Measurements from ENCODE around the gene UNC5B. TPM values are rescaled to one million over a fixed set of nuclear protein-coding genes. Genes with fewer than 3 reads are reported as not detected.

Gene UNC5B
- total and polyA plus RNA-seq, 12 donors, result 2.0 to 27.0 (median 8.8) TPM

- intact Hi-C loops (cut with DNase I), result no loop called here
- no peak overlapping the region for H3K27ac ChIP-seq
- H3K36me3 ChIP-seq (replicated peaks in 1 of 2), result no peaks in the 10 kb centered on the region
- no peaks in the 10 kb centered on the region for H3K27me3 ChIP-seq
- H3K4me3 ChIP-seq, result no peak overlapping the region
- 69 to 84% (median 81%) methylated on average over 6 of the region's 6 CpGs for WGBS, 4 donors
- H3K4me1 ChIP-seq (replicated peaks in 1 of 2), result peaks cover 0 to 45% of the 10 kb centered on the region in 2 donors
- H3K9me3 ChIP-seq (replicated peaks in 1 of 3), result no peaks in the 10 kb centered on the region
- no peak for DNase-seq
- no peak for TF ChIP-seq CTCF (IDR thresholded peaks at IDR 0.05)
Measured at GRCh38 chr10:71248210-71248609, 35.8 kb downstream of the UNC5B start.

GRCh38 chr10:71249996-71250395 is 37.6 kb downstream of the UNC5B start:
- intact Hi-C loops (cut with DNase I), result no loop called here
- H3K4me1 ChIP-seq (replicated peaks in 1 of 2), result peaks cover 0 to 31% of the 10 kb centered on the region in 2 donors
- no peak overlapping the region for H3K27ac ChIP-seq
- TF ChIP-seq CTCF (IDR thresholded peaks at IDR 0.05) (no peak), POLR2A (IDR thresholded peaks at IDR 0.05) (no peak)
- H3K27me3 ChIP-seq, result no peaks in the 10 kb centered on the region
- 80 to 91% (median 90%) methylated on average over 5 to 7 of the region's 7 CpGs; no CpG with 5 or more reads in 1 of the 4 donors for WGBS, 4 donors
- DNase-seq, result no peak
- H3K36me3 ChIP-seq (replicated peaks in 1 of 2), result no peaks in the 10 kb centered on the region
- no peaks in the 10 kb centered on the region for H3K9me3 ChIP-seq (replicated peaks in 1 of 3)
- no peak overlapping the region for H3K4me3 ChIP-seq

- Histone ChIP-seq H3K4me1 (replicated peaks in 1 of 2) (peaks cover 0 to 31% of the 10 kb centered on the region in 2 donors), H3K27ac (no peak overlapping the region), H3K36me3 (replicated peaks in 1 of 2) (no peaks in the 10 kb centered on the region), H3K4me3 (no peak overlapping the region), H3K9me3 (replicated peaks in 1 of 3) (no peaks in the 10 kb centered on the region), H3K27me3 (no peaks in the 10 kb centered on the region)
- no peak for DNase-seq
- intact Hi-C loops (cut with DNase I), result no loop called here
- TF ChIP-seq CTCF (IDR thresholded peaks at IDR 0.05), result no peak
- TF ChIP-seq POLR2A (IDR thresholded peaks at IDR 0.05), result no peak
- WGBS, 4 donors, result 78 to 89% (median 80%) methylated on average over 2 to 3 of the region's 3 CpGs
Measured at GRCh38 chr10:71250405-71250804, 38.0 kb downstream of the UNC5B start.

- Histone ChIP-seq H3K36me3 (replicated peaks in 1 of 2) (no peaks in the 10 kb centered on the region), H3K27ac (no peak overlapping the region), H3K4me1 (replicated peaks in 1 of 2) (peaks cover 0 to 31% of the 10 kb centered on the region in 2 donors), H3K9me3 (replicated peaks in 1 of 3) (no peaks in the 10 kb centered on the region), H3K27me3 (no peaks in the 10 kb centered on the region), H3K4me3 (no peak overlapping the region)
- no peak for DNase-seq
- TF ChIP-seq POLR2A (IDR thresholded peaks at IDR 0.05), result no peak
- 96 to 100% (median 98%) methylated on average over 1 of the region's 1 CpG for WGBS, 4 donors
- intact Hi-C loops (cut with DNase I), result no loop called here
Measured at GRCh38 chr10:71250842-71251241, 38.5 kb downstream of the UNC5B start.

DNA sequence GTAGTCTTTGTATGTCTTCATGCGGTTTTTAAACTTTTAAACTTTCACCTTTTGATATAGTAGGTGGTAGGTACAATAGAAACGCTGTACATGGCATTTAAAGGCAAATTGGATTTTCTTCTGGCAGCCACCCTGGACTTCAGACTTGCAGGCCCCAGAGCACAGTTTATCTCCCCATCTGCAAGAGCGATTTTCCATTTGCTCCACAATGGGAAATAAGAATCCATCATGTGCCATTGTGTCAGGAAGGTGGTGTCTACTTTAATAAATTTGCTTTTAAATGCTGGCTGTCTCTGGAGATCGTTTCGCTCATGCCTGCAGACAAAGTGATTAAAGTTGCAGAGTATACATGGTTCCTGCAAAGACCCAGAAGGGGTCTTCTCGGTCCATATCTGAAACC is 38.9 kb downstream of the UNC5B start:
- Histone ChIP-seq H3K9me3 (replicated peaks in 1 of 3) (no peaks in the 10 kb centered on the region), H3K27me3 (no peaks in the 10 kb centered on the region), H3K27ac (no peak overlapping the region), H3K4me1 (replicated peaks in 1 of 2) (peaks cover 0 to 32% of the 10 kb centered on the region in 2 donors), H3K4me3 (no peak overlapping the region), H3K36me3 (replicated peaks in 1 of 2) (no peaks in the 10 kb centered on the region)
- TF ChIP-seq POLR2A (IDR thresholded peaks at IDR 0.05), result no peak
- TF ChIP-seq CTCF (IDR thresholded peaks at IDR 0.05), result no peak
- DNase-seq, result no peak
- intact Hi-C loops (cut with DNase I), result no loop called here
- WGBS, 4 donors, result 68 to 89% (median 80%) methylated on average over 6 of the region's 6 CpGs
